ENCODE data around the gene SELENOF. TPM values are rescaled to one million over a fixed set of nuclear protein-coding genes. Genes with fewer than 3 reads are reported as not detected.
A peak's percentile ranks its signal among the peaks of the same experiment; 100 is the strongest.

Gene SELENOF
- total RNA-seq: 186 and 187 TPM in 2 replicates

GRCh38 chr1:86913896-86914600, at the start of gene SELENOF:
Gene SELENOF (minus strand): TSS chr1:86914126. CDS start chr1:86914111, 15 bp downstream.
- peak; percentile 100 for DNase-seq

- DNase-seq: no peak
Observed at GRCh38 chr1:86960548-86960947, 46.6 kb upstream of the SELENOF start.

GRCh38 chr1:86957221-86957620, 43.3 kb upstream of the SELENOF start:
- DNase-seq: no peak

GRCh38 chr1:86956221-86956620, 42.3 kb upstream of the SELENOF start:
- no peak for DNase-seq

- no peak for DNase-seq
Observed at GRCh38 chr1:86955678-86956077, 41.8 kb upstream of the SELENOF start.

- no peak for DNase-seq
Observed at GRCh38 chr1:86953167-86953566, 39.2 kb upstream of the SELENOF start.

GRCh38 chr1:86951430-86951829, 37.5 kb upstream of the SELENOF start:
- no peak for DNase-seq

- peak; percentile 8 for DNase-seq
Observed at GRCh38 chr1:86950712-86951419, 36.9 kb upstream of the SELENOF start.

- DNase-seq: no peak
Observed at GRCh38 chr1:86948212-86948611, 34.3 kb upstream of the SELENOF start.

- DNase-seq: no peak
Observed at GRCh38 chr1:86942743-86943142, 28.8 kb upstream of the SELENOF start.

GRCh38 chr1:86942042-86942441, 28.1 kb upstream of the SELENOF start:
- no peak for DNase-seq

- DNase-seq: no peak
Observed at GRCh38 chr1:86940599-86940998, 26.7 kb upstream of the SELENOF start.

GRCh38 chr1:86939406-86939805, 25.5 kb upstream of the SELENOF start:
- DNase-seq: no peak

GRCh38 chr1:86938855-86939254, 24.9 kb upstream of the SELENOF start:
- no peak for DNase-seq

GRCh38 chr1:86938450-86938849, 24.5 kb upstream of the SELENOF start:
- DNase-seq: no peak

GRCh38 chr1:86933562-86934377, 19.8 kb upstream of the SELENOF start:
- DNase-seq: no peak

GRCh38 chr1:86933051-86933450, 19.1 kb upstream of the SELENOF start:
- no peak for DNase-seq

- DNase-seq: no peak
Observed at GRCh38 chr1:86928819-86929218, 14.9 kb upstream of the SELENOF start.

GRCh38 chr1:86926883-86927282, 13.0 kb upstream of the SELENOF start:
- no peak for DNase-seq

GRCh38 chr1:86925742-86926141, 11.8 kb upstream of the SELENOF start:
- no peak for DNase-seq

- DNase-seq: no peak
Observed at GRCh38 chr1:86924324-86924960, 10.5 kb upstream of the SELENOF start.

- DNase-seq: no peak
Observed at GRCh38 chr1:86922445-86922844, 8.5 kb upstream of the SELENOF start.

- no peak for DNase-seq
Observed at GRCh38 chr1:86916752-86917151, 2.8 kb upstream of the SELENOF start.
